Right lobe of liver (tissue), 6 donors: Measurements from ENCODE around the gene TGFB1I1. TPM values are rescaled to one million over a fixed set of nuclear protein-coding genes. Genes with fewer than 3 reads are reported as not detected.

Experiments
- ATAC-seq, 4 donors: fragments of 200-7000 bp; cut with Tn5 transposase; one replicate each; pipeline ENCODE4 v1.9.1; 2020; ENCODE audit warnings: mild to moderate bottlenecking in 4 of 4, moderate library complexity in 4 of 4
- DNase-seq, 3 donors: peaks; one replicate each; pipeline ENCODE4 v3.0.0-alpha.2; 2020
- H3K27ac ChIP-seq, 3 donors: fragments of 200-600 bp; one replicate each; pipeline ENCODE4 v1.8.0; 2022
- H3K27me3 ChIP-seq, 2 donors: fragments of 200-600 bp; one replicate each; pipeline ENCODE4 v1.8.0; 2022
- H3K36me3 ChIP-seq, 4 donors: fragments of 200-600 bp; sonication (generic) in 1 of 4; one replicate each; pipeline versions ENCODE4 v1.5.1 to v1.8.0; 2017 to 2022; ENCODE audit warnings: control low read depth in 1 of 4
- H3K4me1 ChIP-seq, 4 donors: fragments of 200-600 bp; sonication (generic) in 1 of 4; one replicate each; pipeline versions ENCODE4 v1.5.1 to v1.8.0; 2017 to 2022; ENCODE audit warnings: control low read depth in 1 of 4
- H3K4me3 ChIP-seq, 3 donors: fragments of 200-600 bp; one replicate each; pipeline ENCODE4 v1.8.0; 2022
- H3K9me3 ChIP-seq, 4 donors: fragments of 200-600 bp; sonication (generic) in 1 of 4; one replicate each; pipeline versions ENCODE4 v1.5.1 to v1.8.0; 2017 to 2022; ENCODE audit warnings: control low read depth in 1 of 4
- CTCF ChIP-seq, 4 donors: fragments of 200-600 bp in 3 of 4; fragments of 450-650 bp in 1 of 4; IDR thresholded peaks; one replicate each; pipeline versions ENCODE4 v1.5.1 to v1.8.0; 2016 to 2022; ENCODE audit warnings: antibody characterized with exemption in 4 of 4, mild to moderate bottlenecking in 2 of 4
- POLR2A ChIP-seq: fragments of 450-650 bp; IDR thresholded peaks from one replicate; pipeline ENCODE4 v1.6.1; 2017; ENCODE audit warnings: antibody characterized with exemption, mild to moderate bottlenecking
- WGBS: methylation state at CpG from one replicate; pipeline ENCODE4 v1.1.6; 2018; ENCODE audit warnings: low coverage, low lambda C conversion rate; ENCODE audit not compliant: insufficient coverage; ENCODE audit errors: missing lambda C conversion rate; 5-methylcytosine and 5-hydroxymethylcytosine counted together
- intact Hi-C, 2 donors: fragments of 100-400 bp; cut with DNase I; formaldehyde crosslinking; loops; one replicate each; pipeline versions ENCODE4 v1.11.2 to v1.14.1; 2022
- total RNA-seq, 6 experiments: library from RNA; depleted of rRNA in 2 of 6; stranded (reverse); fragments of >200 nt in 2 of 6; fragmentation: NEBNext Ultra II Directional in 3 of 6; extraction: Animal tissue kit (Norgen Biotek cat#: 25700) in 3 of 6; gene quantifications; one replicate each; pipeline versions ENCODE4 v1.1.0 to v1.2.4, GENCODE V29; 2016 to 2023
- donor health status: DM: no; HTN: yes; CAD: no.
- donor health status: DM: no; HTN: no; CAD: no.
- donor health status: DM: no; HTN: no; CAD: no.
- donor health status: DM: no; HTN: yes; CAD: no.
- donor health status: DM: no; HTN: yes; CAD: no.

The TGFB1I1 gene
- total RNA-seq, 6 experiments from 2014 or later = 1.9 to 7.9 (median 6.7) TPM

DNA sequence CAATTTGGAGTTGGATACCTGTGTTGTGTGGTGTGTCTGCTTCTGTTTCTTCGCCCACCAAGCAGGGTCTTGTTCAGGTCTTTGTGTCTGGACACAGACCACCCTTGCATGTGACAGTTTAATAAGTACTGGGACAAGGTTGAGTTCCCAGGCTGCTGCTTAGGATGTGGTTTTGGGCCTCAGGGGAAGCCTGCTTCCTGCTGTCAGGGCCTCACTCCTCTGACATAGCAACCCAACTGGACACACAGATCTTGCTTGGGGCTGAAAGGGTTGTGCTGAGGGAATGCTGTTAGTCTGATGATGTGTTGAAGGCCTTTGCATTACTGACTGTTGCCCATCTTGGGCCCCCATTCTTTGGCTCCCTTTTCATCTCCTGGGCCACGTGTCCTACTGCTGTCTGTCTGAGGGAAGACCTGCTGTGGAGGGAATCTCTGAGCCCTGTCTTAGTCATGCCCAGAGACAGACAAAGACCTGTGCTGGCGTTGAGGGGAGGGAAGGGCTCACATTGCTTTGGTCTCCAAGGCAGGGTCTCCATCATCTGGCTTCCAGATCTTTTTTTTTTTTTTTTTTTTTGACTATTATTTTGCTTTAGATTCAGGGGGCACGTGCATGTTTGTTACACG is 4.7 kb upstream of the TGFB1I1 start:
- H3K36me3 ChIP-seq = peaks cover 0 to 27% (median 5%) of the 10 kb centered on the region in 4 donors
- intact Hi-C loops = no loop called here
- H3K27me3 ChIP-seq = no peaks in the 10 kb centered on the region
- 81% methylated on average over 3 of the region's 5 CpGs for WGBS
- ATAC-seq (no peak), DNase-seq (no peak)
- TF ChIP-seq POLR2A (no peak), CTCF (IDR thresholded peaks at IDR 0.05) (no peak)
- H3K9me3 ChIP-seq = no peaks in the 10 kb centered on the region
- H3K4me3 ChIP-seq = no peak overlapping the region
- H3K4me1 ChIP-seq = peaks cover 0 to 8% (median 0%) of the 10 kb centered on the region in 4 donors
- H3K27ac ChIP-seq = no peak overlapping the region

- H3K27ac ChIP-seq = no peak overlapping the region
- no peak overlapping the region for H3K4me3 ChIP-seq
- 95% methylated on average over 5 of the region's 5 CpGs for WGBS
- H3K27me3 ChIP-seq = no peaks in the 10 kb centered on the region
- intact Hi-C loops = no loop called here
- H3K36me3 ChIP-seq = peaks cover 0 to 27% (median 5%) of the 10 kb centered on the region in 4 donors
- H3K4me1 ChIP-seq = peaks cover 0 to 12% (median 0%) of the 10 kb centered on the region in 4 donors
- H3K9me3 ChIP-seq = no peaks in the 10 kb centered on the region
- ATAC-seq = no peak
- DNase-seq = no peak
- TF ChIP-seq CTCF (IDR thresholded peaks at IDR 0.05) (no peak), POLR2A (no peak)
Observed at GRCh38 chr16:31467858-31468257, 4.1 kb upstream of the TGFB1I1 start.

GRCh38 chr16:31470615-31471014 is 1.3 kb upstream of the TGFB1I1 start:
- Histone ChIP-seq H3K9me3 (no peaks in the 10 kb centered on the region), H3K27me3 (no peaks in the 10 kb centered on the region), H3K4me3 (no peak overlapping the region), H3K27ac (no peak overlapping the region), H3K4me1 (peaks cover 0 to 13% (median 0%) of the 10 kb centered on the region in 4 donors), H3K36me3 (peaks cover 0 to 13% (median 2%) of the 10 kb centered on the region in 4 donors)
- no peak for ATAC-seq
- intact Hi-C loops = loop anchor here in 1 of 2 donors (10.0 kb wide), 1 partner anchor 224 kb away; no protein-coding TSS in a partner anchor
- DNase-seq = no peak
- 73% methylated on average over 3 of the region's 3 CpGs for WGBS
- TF ChIP-seq POLR2A (no peak), CTCF (IDR thresholded peaks at IDR 0.05) (no peak)

DNA sequence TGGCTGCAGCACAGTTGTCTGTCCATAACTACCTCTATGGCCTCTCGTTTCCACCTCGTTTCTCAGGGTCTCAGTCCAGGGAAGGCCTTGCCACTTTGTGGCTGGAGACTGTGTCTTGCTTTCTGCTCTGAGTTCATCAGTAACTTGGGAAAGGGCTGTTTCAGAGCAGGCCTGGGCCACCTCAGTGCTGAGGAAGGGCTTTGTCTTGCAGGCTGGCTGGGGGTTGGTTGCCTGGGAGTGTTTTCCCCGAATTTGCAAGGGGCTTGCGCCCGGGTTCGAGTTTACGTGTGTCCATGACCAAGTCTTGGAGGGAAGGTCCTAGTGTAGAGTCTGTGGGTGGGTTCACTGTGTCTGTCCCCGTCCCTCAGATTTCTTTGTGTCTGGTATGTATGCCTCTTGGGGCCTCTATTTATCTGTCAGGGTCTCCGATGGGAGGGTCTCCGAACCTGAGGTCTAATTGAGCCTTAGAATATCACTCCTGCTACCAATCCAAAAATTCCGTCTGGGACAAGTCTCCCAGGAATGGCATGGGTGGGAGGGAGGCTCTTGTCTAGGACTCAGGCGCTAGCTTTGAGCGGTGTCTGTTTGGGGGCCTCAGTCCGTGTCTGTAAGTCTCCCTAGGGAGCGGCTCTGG is 594 bp upstream of the TGFB1I1 start:
- peaks cover 0 to 17% (median 0%) of the 10 kb centered on the region in 4 donors for H3K4me1 ChIP-seq
- intact Hi-C loops = loop anchor here in 1 of 2 donors (10.0 kb wide), 1 partner anchor 223 kb away; no protein-coding TSS in a partner anchor
- WGBS = 54% methylated on average over 8 of the region's 15 CpGs

More for the DNA sequence above, 594 bp upstream of the TGFB1I1 start:
- H3K9me3 ChIP-seq = no peaks in the 10 kb centered on the region
- DNase-seq = no peak
- peak overlapping the region; percentile 40 to 42 (median 40) for H3K4me3 ChIP-seq
- TF ChIP-seq CTCF (IDR thresholded peaks at IDR 0.05) (no peak), POLR2A (no peak)
- no peaks in the 10 kb centered on the region for H3K27me3 ChIP-seq
- H3K27ac ChIP-seq = peak overlapping the region; percentile 3 to 76 (median 44)
- peaks cover 0 to 7% (median 0%) of the 10 kb centered on the region in 4 donors for H3K36me3 ChIP-seq
- no peak for ATAC-seq
